ENCODE data around the gene ANO6. TPM values are rescaled to one million over a fixed set of nuclear protein-coding genes. Genes with fewer than 3 reads are reported as not detected.

Gene ANO6
- polyA plus RNA-seq, 1 donor (not counting 4 experiments of a cell fraction or from before 2014, with no cell fraction given): 64.3 TPM

- dilution Hi-C loops (cut with MboI; ENCODE audit: extremely low pct_ligation_motif_present, low sequenced_read_pairs): no loop called here
- H3K27me3 ChIP-seq (ENCODE audit: control insufficient read depth, extremely low read depth, insufficient read depth, low read length): no peaks in the 10 kb centered on the region
These were observed 163.4 kb downstream of the ANO6 start for GRCh38 chr12:45379261-45379660.

GRCh38 chr12:45381351-45381750, 165.5 kb downstream of the ANO6 start:
- no peak overlapping the region for H3K9ac ChIP-seq (ENCODE audit: control insufficient read depth, extremely low read depth, insufficient read depth, low read length)
- H3K4me1 ChIP-seq (ENCODE audit: control insufficient read depth, extremely low read depth, insufficient read depth, low read length): peaks cover 24% of the 10 kb centered on the region
- dilution Hi-C loops (cut with MboI; ENCODE audit: extremely low pct_ligation_motif_present, low sequenced_read_pairs): no loop called here
- H3K4me2 ChIP-seq (ENCODE audit: control insufficient read depth, extremely low read depth, insufficient read depth, low read depth, low read length): no peak overlapping the region
- no peak for DNase-seq (ENCODE audit: low read depth, low spot score)
- H3K79me2 ChIP-seq (ENCODE audit: control insufficient read depth, insufficient read depth, low read length): no peaks in the 10 kb centered on the region
- H3K27ac ChIP-seq (ENCODE audit: control insufficient read depth, insufficient read depth, low read length): no peak overlapping the region
- H3K36me3 ChIP-seq (ENCODE audit: control insufficient read depth in 2 of 2, extremely low read depth in 1 of 2, insufficient read depth in 2 of 2, low read length in 2 of 2): peaks cover 25 to 40% of the 10 kb centered on the region in 2 experiments
- TF ChIP-seq CTCF (optimal IDR thresholded peaks at IDR 0.05 in 1 of 3, IDR thresholded peaks at IDR 0.05 in 1 of 3, conservative IDR thresholded peaks at IDR 0.05 in 1 of 3; ENCODE audit: extremely low read depth in 1 of 3, insufficient read depth in 2 of 3, low read length in 3 of 3) (no peak), EZH2 (IDR thresholded peaks at IDR 0.05; ENCODE audit: low read length) (no peak)
- no peak for FAIRE-seq
- no peaks in the 10 kb centered on the region for H3K27me3 ChIP-seq (ENCODE audit: control insufficient read depth, extremely low read depth, insufficient read depth, low read length)
- H4K20me1 ChIP-seq (ENCODE audit: control insufficient read depth, extremely low read depth, insufficient read depth, low read length): no peaks in the 10 kb centered on the region
- no peaks in the 10 kb centered on the region for H3K9me1 ChIP-seq (ENCODE audit: control insufficient read depth, extremely low read depth, insufficient read depth, low read length)
- no peak overlapping the region for H2AFZ ChIP-seq (ENCODE audit: control insufficient read depth, low read length)
- H3K4me3 ChIP-seq (ENCODE audit: control insufficient read depth in 2 of 3, extremely low read depth in 1 of 3, insufficient read depth in 2 of 3, low read depth in 1 of 3, low read length in 3 of 3): no peak overlapping the region
- H3K9me3 ChIP-seq (ENCODE audit: control insufficient read depth, low read depth, low read length): no peaks in the 10 kb centered on the region

More at GRCh38 chr12:45379261-45379660, 163.4 kb downstream of the ANO6 start:
- DNase-seq (ENCODE audit: low read depth, low spot score) (peak; percentile 13), FAIRE-seq (no peak)
- Histone ChIP-seq H4K20me1 (ENCODE audit: control insufficient read depth, extremely low read depth, insufficient read depth, low read length) (no peaks in the 10 kb centered on the region), H3K36me3 (ENCODE audit: control insufficient read depth in 2 of 2, extremely low read depth in 1 of 2, insufficient read depth in 2 of 2, low read length in 2 of 2) (peaks cover 16 to 25% of the 10 kb centered on the region in 2 experiments), H3K27ac (ENCODE audit: control insufficient read depth, insufficient read depth, low read length) (no peak overlapping the region), H2AFZ (ENCODE audit: control insufficient read depth, low read length) (no peak overlapping the region), H3K9me3 (ENCODE audit: control insufficient read depth, low read depth, low read length) (no peaks in the 10 kb centered on the region), H3K4me3 (ENCODE audit: control insufficient read depth in 2 of 3, extremely low read depth in 1 of 3, insufficient read depth in 2 of 3, low read depth in 1 of 3, low read length in 3 of 3) (no peak overlapping the region), H3K4me2 (ENCODE audit: control insufficient read depth, extremely low read depth, insufficient read depth, low read depth, low read length) (no peak overlapping the region), H3K79me2 (ENCODE audit: control insufficient read depth, insufficient read depth, low read length) (no peaks in the 10 kb centered on the region), H3K9me1 (ENCODE audit: control insufficient read depth, extremely low read depth, insufficient read depth, low read length) (no peaks in the 10 kb centered on the region), H3K9ac (ENCODE audit: control insufficient read depth, extremely low read depth, insufficient read depth, low read length) (no peak overlapping the region), H3K4me1 (ENCODE audit: control insufficient read depth, extremely low read depth, insufficient read depth, low read length) (peaks cover 24% of the 10 kb centered on the region)
- TF ChIP-seq CTCF (optimal IDR thresholded peaks at IDR 0.05 in 1 of 3, IDR thresholded peaks at IDR 0.05 in 1 of 3, conservative IDR thresholded peaks at IDR 0.05 in 1 of 3; ENCODE audit: extremely low read depth in 1 of 3, insufficient read depth in 2 of 3, low read length in 3 of 3) (no peak), EZH2 (IDR thresholded peaks at IDR 0.05; ENCODE audit: low read length) (no peak)

Measured in keratinocyte (primary cell).